Astrocyte (in vitro differentiated cells and primary cell): ENCODE measurements around the gene UNC93A. TPM values are rescaled to one million over a fixed set of nuclear protein-coding genes. Genes with fewer than 3 reads are reported as not detected.

ENCODE experiments used
- DNase-seq: peaks from one replicate; pipeline ENCODE4 v3.0.0-alpha.2; 2010; ENCODE audit warnings: low read depth
- FAIRE-seq: peaks from 2 replicates; lab custom pipeline; 2011; peaks lifted over from hg19 to GRCh38; lab: Jason Lieb, UNC
- H2AFZ ChIP-seq: 2 replicates; pipeline ENCODE4 v1.6.0; 2012; ENCODE audit warnings: low read depth, low read length, inconsistent platforms
- H3K27ac ChIP-seq: 2 replicates; pipeline ENCODE4 v1.5.1; 2011; ENCODE audit warnings: low read depth, low read length, inconsistent platforms
- H3K27me3 ChIP-seq: 2 replicates; pipeline ENCODE4 v1.6.0; 2011; ENCODE audit warnings: low read length, inconsistent platforms; ENCODE audit not compliant: insufficient read depth
- H3K36me3 ChIP-seq: 2 replicates; pipeline ENCODE4 v1.5.1; 2011; ENCODE audit warnings: low read length, inconsistent platforms; ENCODE audit not compliant: insufficient read depth
- H3K4me1 ChIP-seq: 2 replicates; pipeline ENCODE4 v1.5.1; 2011; ENCODE audit warnings: low read length, inconsistent platforms; ENCODE audit not compliant: insufficient read depth
- H3K4me2 ChIP-seq: 2 replicates; pipeline ENCODE4 v1.6.0; 2012; ENCODE audit warnings: low read length, inconsistent platforms
- H3K4me3 ChIP-seq: 2 replicates; pipeline ENCODE4 v1.5.1; 2011; ENCODE audit warnings: low read depth, mild to moderate bottlenecking, low read length, inconsistent platforms; ENCODE audit not compliant: insufficient read depth
- H3K79me2 ChIP-seq: 2 replicates; pipeline ENCODE4 v1.6.0; 2012; ENCODE audit warnings: mild to moderate bottlenecking, low read length, inconsistent platforms; ENCODE audit not compliant: insufficient read depth
- H3K9ac ChIP-seq: 2 replicates; pipeline ENCODE4 v1.6.0; 2012; ENCODE audit warnings: mild to moderate bottlenecking, low read length, inconsistent platforms
- H3K9me3 ChIP-seq: 2 replicates; pipeline ENCODE4 v1.5.1; 2012; ENCODE audit warnings: low read depth, mild to moderate bottlenecking, low read length, inconsistent platforms; ENCODE audit not compliant: insufficient read depth
- H4K20me1 ChIP-seq: 2 replicates; pipeline ENCODE4 v1.6.0; 2012; ENCODE audit warnings: low read length, inconsistent platforms; ENCODE audit not compliant: insufficient read depth
- H3K27ac Mint-ChIP-seq: one replicate; pipeline ENCODE4 v1.8.0; 2021; ENCODE audit warnings: mild to moderate bottlenecking, mixed read lengths; ENCODE audit not compliant: unreplicated experiment
- H3K27me3 Mint-ChIP-seq: one replicate; pipeline ENCODE4 v1.8.0; 2021; ENCODE audit warnings: low read depth, mixed read lengths; ENCODE audit not compliant: unreplicated experiment
- H3K36me3 Mint-ChIP-seq: one replicate; pipeline ENCODE4 v1.8.0; 2021; ENCODE audit warnings: low read depth, mixed read lengths; ENCODE audit not compliant: unreplicated experiment
- H3K4me1 Mint-ChIP-seq: one replicate; pipeline ENCODE4 v1.8.0; 2021; ENCODE audit warnings: low read depth, mixed read lengths; ENCODE audit not compliant: unreplicated experiment
- H3K4me3 Mint-ChIP-seq: one replicate; pipeline ENCODE4 v1.8.0; 2021; ENCODE audit warnings: mild to moderate bottlenecking, moderate library complexity, mixed read lengths; ENCODE audit not compliant: unreplicated experiment
- H3K9me3 Mint-ChIP-seq: one replicate; pipeline ENCODE4 v1.8.0; 2021; ENCODE audit warnings: mild to moderate bottlenecking, mixed read lengths; ENCODE audit not compliant: unreplicated experiment
- EZH2 ChIP-seq: IDR thresholded peaks from 2 replicates; pipeline ENCODE4 v1.6.1; 2012; ENCODE audit warnings: mild to moderate bottlenecking, low read length, inconsistent platforms; ENCODE audit not compliant: insufficient read depth
- total RNA-seq: library from RNA; stranded (reverse); gene quantifications from 2 replicates; pipeline ENCODE4 v1.2.1, GENCODE V29; 2021
- TF ChIP-seq, protein P1 (sequence below): IDR thresholded peaks from 2 replicates; pipeline ENCODE4 v1.5.1; 2011; ENCODE audit warnings: low read depth, mild to moderate bottlenecking, inconsistent platforms, low read length, moderate library complexity; ENCODE audit not compliant: insufficient read depth

Gene UNC93A
- total RNA-seq, 1 donor from 2014 or later = not detected

DNA sequence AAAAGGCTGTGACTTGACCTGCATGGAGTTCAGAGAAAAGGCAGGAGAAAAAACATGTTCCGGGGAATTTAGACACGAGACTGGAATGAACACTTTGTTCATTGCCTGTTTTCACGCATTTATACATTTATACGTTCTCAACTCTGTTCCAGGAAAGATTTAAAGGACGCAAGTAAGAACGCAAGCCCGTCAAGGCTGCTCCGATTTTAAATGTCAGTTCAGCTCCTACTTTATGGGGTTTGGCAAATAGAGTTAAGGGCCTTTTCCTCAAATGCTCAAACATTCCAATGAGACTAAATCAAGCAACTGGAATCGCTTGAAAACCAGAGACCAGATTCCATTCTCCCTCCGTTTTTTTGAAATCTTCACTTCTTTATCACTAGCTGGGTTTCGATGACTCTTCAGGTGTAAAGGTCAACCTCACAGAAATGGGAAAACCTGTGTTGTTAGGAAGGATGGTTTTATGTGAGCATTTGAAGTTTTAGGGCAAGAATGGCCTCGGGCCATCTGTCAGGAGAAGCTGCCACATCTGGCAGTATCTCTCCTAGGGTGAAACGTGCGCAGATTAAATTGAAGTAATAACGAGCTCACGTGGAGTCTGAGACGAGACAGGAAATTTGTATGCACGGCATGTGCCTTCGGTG is 58.6 kb downstream of the UNC93A start:
- Mint-ChIP-seq H3K4me3 (peak overlapping the region; percentile 67), H3K36me3 (peaks cover 2% of the 10 kb centered on the region), H3K27ac (no peak overlapping the region), H3K4me1 (no peaks in the 10 kb centered on the region), H3K27me3 (peaks cover 21% of the 10 kb centered on the region), H3K9me3 (peaks cover 3% of the 10 kb centered on the region)
- no peaks in the 10 kb centered on the region for H3K36me3 ChIP-seq
- peak overlapping the region; percentile 89 for H3K4me2 ChIP-seq
- no peaks in the 10 kb centered on the region for H3K9me3 ChIP-seq
- H2AFZ ChIP-seq = peak overlapping the region; percentile 5
- no peak overlapping the region for H3K27ac ChIP-seq
- no peaks in the 10 kb centered on the region for H4K20me1 ChIP-seq
- H3K4me3 ChIP-seq = no peak overlapping the region
- TF ChIP-seq, protein P1, sequence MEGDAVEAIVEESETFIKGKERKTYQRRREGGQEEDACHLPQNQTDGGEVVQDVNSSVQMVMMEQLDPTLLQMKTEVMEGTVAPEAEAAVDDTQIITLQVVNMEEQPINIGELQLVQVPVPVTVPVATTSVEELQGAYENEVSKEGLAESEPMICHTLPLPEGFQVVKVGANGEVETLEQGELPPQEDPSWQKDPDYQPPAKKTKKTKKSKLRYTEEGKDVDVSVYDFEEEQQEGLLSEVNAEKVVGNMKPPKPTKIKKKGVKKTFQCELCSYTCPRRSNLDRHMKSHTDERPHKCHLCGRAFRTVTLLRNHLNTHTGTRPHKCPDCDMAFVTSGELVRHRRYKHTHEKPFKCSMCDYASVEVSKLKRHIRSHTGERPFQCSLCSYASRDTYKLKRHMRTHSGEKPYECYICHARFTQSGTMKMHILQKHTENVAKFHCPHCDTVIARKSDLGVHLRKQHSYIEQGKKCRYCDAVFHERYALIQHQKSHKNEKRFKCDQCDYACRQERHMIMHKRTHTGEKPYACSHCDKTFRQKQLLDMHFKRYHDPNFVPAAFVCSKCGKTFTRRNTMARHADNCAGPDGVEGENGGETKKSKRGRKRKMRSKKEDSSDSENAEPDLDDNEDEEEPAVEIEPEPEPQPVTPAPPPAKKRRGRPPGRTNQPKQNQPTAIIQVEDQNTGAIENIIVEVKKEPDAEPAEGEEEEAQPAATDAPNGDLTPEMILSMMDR = no peak
- no peak for TF ChIP-seq EZH2
- peaks cover 10% of the 10 kb centered on the region for H3K4me1 ChIP-seq
- H3K27me3 ChIP-seq = peaks cover 12% of the 10 kb centered on the region
- no peaks in the 10 kb centered on the region for H3K79me2 ChIP-seq
- no peak for DNase-seq
- no peak overlapping the region for H3K9ac ChIP-seq
- no peak for FAIRE-seq

DNA sequence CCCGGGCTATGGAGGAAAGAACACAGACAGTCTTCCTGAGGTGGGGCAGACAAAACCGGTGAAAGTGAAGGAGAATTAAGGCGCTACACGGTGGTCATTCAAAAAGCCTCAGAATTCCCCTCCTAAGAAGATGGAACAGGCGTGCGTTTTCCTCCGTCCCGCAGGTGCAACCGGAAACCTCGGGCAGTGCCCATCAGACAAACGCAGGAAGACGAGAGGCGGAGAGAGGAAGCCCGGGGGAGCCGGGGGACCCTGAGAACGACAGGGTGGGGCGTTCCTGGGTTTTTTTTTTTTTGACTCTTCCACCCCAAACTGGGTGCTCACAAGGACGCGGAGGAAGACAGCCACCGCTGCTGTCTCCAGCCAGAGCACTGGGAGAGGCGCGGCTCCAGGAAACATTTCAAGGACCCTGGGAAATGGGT is 59.2 kb downstream of the UNC93A start:
- Mint-ChIP-seq H3K36me3 (peaks cover 2% of the 10 kb centered on the region), H3K27me3 (peaks cover 18% of the 10 kb centered on the region), H3K27ac (no peak overlapping the region), H3K9me3 (peaks cover 3% of the 10 kb centered on the region), H3K4me1 (no peaks in the 10 kb centered on the region), H3K4me3 (peak overlapping the region; percentile 67)
- peaks cover 12% of the 10 kb centered on the region for H3K27me3 ChIP-seq
- H3K27ac ChIP-seq = no peak overlapping the region
- no peaks in the 10 kb centered on the region for H3K79me2 ChIP-seq
- H3K9ac ChIP-seq = peak overlapping the region; percentile 46
- FAIRE-seq = no peak
- peak overlapping the region; percentile 91 for H2AFZ ChIP-seq
- H3K4me2 ChIP-seq = peak overlapping the region; percentile 89
- H3K4me1 ChIP-seq = peaks cover 10% of the 10 kb centered on the region
- no peaks in the 10 kb centered on the region for H3K9me3 ChIP-seq
- TF ChIP-seq EZH2 = no peak
- TF ChIP-seq, protein P1 = no peak
- H3K4me3 ChIP-seq = no peak overlapping the region
- DNase-seq = no peak
- H4K20me1 ChIP-seq = no peaks in the 10 kb centered on the region
- H3K36me3 ChIP-seq = no peaks in the 10 kb centered on the region
